CD4-positive, alpha-beta T cell treated with Interleukin-21 for 1 hour (primary cell): ENCODE data around the gene CALHM6.
"Not testable (repeated sequence)": the region's sequence is repeated elsewhere in the genome, so short reads cannot be mapped to it uniquely, and the experiment has no call there.

Experiments used
- DNase-seq: peaks from one replicate; pipeline ENCODE4 v3.0.0-alpha.2; 2020

CALHM6 gene

DNA sequence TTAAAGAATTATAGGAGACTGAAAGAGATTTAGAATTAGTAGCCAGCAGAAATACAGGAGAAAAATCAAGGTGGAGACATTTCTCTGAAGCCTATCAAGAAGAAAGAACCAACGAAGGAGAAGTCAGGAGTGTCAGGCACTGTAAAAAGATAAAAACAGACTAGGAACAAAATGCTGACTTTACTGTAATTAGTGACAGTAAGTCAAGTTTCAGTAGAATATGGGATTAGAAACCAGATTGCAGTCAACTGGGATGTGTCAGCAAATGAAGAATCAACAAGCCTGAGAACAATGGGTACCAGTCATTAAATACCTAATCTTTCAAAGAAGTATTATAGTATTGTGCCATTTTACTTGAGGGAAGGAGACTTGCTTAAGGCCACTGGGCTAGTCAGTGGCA is 21.6 kb downstream of the CALHM6 start:
- DNase-seq, result no peak

DNA sequence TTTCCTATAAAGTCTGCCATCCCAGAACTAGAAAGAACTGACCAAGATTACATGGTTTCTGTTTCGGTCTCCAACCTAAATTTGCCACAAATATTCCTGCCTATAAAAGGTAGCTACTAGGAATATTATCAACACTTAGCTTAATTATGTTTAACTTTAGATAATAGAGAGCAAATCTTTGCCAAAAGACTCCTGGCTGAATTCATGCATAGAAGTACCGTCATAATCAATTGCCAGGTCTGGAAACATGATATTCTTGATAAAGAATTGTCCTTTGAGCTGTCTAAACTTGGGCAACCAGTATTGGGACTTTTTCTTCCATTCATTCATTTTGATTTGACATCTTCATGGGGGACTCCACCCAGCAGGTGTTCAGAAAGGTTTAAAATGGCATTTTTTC is 22.4 kb downstream of the CALHM6 start:
- DNase-seq, result no peak

DNA sequence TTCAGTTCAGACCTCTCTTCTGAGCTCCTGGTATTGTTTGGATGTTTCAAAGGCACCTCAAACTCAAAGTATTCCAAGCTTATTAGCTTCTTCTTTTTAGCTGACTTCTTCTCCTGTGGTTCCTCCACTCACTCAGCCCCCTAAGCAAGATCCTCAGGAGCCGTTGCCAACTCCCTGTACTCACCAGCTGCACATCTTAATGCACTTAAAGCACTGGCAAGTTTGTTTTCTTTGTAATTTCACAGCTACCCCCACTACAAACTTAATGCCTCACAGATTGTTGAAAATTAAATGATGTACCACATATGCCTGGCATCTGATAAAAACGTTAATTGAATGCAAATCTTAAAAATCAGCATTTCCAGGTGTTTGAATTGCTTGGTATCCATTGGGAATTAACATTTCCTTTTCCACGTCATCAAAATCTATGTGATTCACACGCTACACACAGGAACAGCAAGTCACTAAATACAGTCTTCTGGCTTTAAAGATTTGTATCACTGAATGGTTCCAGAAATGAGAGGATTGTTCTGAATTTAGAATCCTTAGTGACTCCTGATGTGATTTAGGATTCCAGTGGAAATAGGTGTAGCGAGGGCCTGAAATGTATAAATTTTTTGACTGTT is 24.5 kb downstream of the CALHM6 start:
- DNase-seq, result no peak

DNA sequence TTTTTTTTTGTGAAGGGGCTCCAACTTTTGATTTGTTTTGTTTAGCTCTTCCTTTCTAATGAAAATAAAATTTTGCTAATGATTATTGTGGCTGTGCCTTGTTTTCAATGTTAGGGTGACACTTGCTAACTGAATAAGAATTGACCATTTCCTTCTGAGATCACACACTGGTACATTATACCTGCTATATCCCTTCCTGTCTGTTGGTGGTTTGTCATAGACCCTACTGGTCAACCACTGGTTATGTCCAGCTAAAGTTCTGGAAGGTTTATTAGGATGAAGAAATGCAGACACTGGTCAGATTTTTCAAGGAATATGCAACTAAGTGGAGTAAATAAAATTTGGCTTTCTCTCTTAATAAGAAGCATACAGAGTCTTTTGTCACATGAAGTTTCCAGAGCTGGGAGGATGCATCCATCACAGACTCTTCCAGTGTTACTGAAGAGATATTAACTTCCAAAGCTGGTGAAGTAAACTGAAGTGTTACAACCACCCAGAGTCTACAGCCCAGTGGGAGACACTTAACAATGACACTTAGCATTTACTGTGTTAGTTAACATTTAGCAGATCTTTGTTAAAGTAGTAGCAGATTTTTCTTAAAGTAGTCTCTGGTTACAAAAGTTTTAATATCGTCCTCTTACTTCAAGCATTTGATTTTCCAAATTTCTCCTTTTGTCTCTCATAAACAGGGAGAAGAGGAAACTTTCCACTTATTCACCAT is 30.6 kb downstream of the CALHM6 start:
- no peak for DNase-seq

DNA sequence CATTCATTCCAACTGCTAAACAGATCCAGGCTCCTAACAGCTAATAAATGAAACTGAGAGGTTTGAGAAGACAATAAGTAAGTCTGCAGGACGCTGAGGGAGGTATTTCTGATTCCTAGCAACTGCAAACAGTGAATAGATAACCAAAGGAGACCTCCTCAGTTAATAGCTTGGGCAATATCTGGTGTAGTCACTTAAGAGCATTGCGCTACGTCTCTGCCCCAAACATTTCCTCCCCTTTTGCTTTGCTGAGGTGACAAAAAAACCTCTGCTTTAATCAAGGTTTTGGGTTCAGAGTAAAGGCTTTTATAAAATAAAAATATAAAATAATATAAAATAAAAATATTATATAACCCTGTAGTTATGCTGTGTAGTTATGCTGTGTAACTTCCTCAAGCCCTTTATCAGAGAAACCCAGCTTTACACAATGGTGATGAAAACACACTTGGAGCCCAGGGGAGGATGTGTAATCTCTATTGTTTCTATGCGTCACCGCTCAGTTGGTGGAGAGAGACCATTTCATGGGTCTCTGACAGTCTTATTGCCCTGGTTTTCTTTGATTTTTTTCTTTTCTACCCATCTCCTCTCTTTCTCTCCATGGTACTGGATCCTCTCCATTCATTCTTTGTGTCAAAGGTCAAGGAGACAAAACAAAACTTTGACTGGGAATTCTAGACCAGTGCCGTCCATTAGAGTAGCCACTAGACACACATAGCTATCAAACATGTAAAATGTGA is 31.3 kb downstream of the CALHM6 start:
- no peak for DNase-seq

DNA sequence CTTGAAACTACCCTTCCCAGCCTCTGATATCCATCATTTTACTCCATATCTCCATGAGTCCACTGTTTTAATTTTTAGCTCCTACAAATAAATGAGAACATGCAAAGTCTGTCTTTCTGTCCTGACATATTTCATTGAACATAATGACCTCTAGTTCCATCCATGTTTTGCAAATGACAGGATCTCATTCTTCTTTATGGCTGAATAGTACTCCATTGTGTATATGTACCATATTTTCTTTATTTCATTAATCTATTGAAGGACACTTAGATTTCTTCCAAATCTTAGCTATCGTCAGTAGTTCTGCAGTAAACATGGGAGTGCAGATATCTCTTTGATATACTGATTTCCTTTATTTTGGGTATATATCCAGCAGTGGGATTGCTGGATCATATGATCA is 34.0 kb downstream of the CALHM6 start:
- not testable (repeated sequence) for DNase-seq

DNA sequence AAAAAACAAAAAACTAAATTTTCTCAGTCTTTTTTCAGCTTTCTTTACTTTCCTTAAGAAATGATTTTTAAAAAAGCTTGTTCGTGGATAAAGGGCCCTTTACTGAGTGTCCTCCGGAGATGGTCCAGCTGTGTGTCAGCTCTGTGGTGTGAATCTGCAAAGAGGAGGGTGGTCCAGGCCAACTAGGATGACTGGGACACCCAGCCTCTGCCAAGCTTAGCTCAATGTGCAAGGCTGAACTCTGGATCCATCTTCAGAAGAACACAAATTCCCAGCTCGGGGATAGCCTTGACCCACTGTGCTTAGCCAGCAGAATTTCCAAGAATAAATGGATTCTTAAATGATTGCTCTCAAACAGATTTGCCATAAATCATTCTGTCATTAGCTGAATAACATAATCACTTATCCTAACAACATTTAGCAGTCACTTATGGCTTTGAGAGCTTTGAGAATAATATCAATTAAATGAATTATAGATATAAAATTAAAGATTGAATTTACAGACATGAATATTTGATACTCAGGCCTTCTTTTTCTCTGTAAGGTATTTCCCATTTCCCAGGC is 36.0 kb downstream of the CALHM6 start:
- DNase-seq, result no peak

DNA sequence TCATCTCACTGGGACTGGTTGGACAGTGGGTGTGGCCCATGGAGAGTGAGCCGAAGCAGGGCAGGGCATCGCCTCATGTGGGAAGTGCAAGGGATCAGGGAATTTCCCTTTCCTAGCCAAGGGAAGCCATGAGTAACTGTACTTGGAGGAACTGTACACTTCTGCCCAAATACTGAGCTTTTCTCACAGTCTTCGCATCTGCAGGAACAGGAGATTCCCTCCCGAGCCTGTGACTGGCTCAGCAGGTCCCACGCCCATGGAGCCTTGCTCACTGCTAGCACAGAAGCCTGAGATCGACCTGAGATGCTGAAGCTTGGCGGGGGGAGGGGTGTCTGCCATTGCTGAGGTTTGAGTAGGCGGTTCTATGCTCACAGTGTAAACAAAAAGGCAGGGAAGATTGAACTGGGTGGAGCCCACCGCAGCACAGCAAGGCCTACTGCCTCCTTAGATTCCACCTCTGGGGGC is 39.8 kb downstream of the CALHM6 start:
- DNase-seq, result no peak

DNA sequence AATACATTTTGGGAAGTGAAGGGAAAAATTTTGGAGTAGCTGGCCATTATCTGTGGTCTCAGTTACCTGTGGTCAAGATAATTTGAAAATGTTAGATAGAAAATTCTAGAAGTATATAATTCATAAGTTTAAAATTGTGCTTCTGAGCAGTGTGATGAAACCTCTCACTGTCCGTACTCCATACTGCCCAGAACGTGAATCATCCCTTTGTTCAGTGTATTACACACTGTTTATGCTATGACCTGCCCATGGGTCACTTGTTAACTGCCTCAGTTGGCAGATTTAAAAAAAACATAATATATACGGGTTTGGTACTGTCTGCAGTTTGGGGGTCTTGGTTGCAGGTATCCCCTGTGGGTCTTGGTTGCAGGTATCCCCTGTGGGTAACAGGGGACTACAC is 46.1 kb downstream of the CALHM6 start:
- no peak for DNase-seq

DNA sequence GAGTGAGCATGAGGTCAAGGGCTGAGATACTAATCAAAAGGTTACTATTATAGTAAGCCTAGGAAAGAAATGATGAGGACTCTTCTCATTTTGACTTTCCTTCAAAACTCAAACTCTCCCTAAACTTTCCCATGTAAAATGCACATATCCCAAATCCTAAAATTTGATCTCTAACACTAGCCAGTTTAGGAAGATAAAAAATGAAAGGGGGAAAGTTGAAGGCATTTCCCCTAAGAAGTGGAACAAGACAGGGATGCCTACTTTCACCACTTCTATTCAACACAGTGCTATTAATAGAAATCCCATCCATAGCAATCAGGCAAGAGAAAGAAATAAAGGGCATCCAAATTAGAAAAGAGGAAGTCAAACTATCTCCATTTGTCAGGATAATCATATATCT is 47.4 kb downstream of the CALHM6 start:
- no peak for DNase-seq

DNA sequence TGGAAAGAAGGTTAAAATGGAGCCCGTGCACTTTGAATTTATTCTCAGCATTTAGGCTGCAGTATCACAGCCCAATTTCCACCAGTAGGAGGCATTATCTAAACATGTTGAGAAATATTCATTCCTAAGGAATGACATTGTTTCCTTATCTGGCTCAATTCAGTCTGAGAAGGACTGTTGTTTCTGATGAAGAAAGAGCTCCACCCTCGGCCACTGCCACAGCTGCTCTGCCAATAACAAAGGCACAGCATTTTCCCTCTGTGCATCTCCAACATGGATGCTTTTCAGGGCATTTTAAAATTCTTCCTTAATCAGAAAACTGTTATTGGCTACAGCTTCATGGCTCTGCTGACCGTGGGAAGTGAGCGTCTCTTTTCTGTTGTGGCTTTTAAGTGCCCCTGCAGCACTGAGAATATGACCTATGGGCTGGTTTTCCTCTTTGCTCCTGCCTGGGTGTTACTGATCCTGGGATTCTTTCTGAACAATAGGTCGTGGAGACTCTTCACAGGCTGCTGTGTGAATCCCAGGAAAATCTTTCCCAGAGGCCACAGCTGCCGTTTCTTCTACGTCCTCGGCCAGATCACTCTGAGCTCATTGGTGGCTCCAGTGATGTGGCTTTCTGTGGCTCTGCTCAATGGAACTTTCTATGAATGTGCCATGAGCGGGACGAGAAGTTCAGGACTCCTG is 50.4 kb downstream of the CALHM6 start, which contains the start of gene CALHM5:
Gene CALHM5 (plus strand): TSS at position 216 of the 687 bp plus-strand sequence. CDS start 58 bp downstream, at position 274.
- no peak for DNase-seq

DNA sequence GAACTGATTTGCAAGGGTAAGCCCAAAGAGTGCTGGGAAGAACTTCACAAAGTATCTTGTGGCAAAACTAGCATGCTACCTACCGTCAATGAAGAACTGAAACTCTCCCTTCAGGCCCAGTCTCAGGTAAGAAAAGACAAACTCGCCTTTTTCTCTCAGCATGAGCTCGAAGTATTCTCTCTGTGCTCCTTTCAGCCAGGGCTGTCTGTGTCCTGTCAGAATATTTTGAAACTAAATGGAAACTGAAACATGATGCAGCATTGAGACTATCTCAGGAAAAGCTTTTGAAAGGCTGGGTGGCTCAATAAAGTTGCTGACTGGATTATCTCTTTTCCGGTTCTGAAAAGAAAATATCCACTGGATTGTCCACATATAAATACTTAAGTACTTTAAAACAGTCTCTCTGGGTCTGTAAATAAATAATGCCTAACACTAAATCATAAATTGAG is 51.0 kb downstream of the CALHM6 start:
- no peak for DNase-seq

DNA sequence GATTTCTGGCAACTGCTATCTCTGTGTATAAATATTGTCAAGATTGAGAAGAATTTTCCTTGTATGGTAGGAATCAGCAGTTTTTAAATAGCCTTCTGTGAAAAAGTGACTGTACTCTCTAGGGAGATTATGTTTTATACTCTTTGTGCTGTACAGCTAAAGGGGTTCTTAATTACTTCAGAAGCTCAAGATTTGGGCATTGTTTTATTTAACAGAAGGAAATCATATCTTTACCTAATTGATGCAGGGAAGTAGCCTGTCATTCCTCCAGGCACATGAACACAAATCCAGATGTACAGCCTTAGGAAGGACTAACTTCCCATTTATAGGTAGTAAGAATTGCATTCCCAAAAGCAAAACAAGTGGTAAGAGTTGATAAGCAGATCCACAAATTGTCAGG is 51.6 kb downstream of the CALHM6 start:
- DNase-seq, result no peak
